ENCODE data around the gene ZDHHC3. TPM values are rescaled to one million over a fixed set of nuclear protein-coding genes. Genes with fewer than 3 reads are reported as not detected.

Gene ZDHHC3
- total RNA-seq, 1 donor from 2014 or later: 66.6 TPM

GRCh38 chr3:44948239-44948638, 27.7 kb downstream of the ZDHHC3 start:
- H3K27ac Mint-ChIP-seq (ENCODE audit: unreplicated experiment): no peak overlapping the region
- Histone ChIP-seq H3K4me3 (ENCODE audit: insufficient read depth, low read depth, low read length) (no peak overlapping the region), H3K27me3 (ENCODE audit: insufficient read depth, low read length) (no peaks in the 10 kb centered on the region), H3K4me1 (ENCODE audit: insufficient read depth, low read length) (no peaks in the 10 kb centered on the region), H3K4me2 (ENCODE audit: low read length) (no peak overlapping the region), H2AFZ (ENCODE audit: low read depth, low read length) (no peak overlapping the region), H3K9me3 (ENCODE audit: insufficient read depth, low read depth, low read length) (no peaks in the 10 kb centered on the region), H3K79me2 (ENCODE audit: insufficient read depth, low read length) (no peaks in the 10 kb centered on the region), H3K36me3 (ENCODE audit: insufficient read depth, low read length) (no peaks in the 10 kb centered on the region), H3K27ac (ENCODE audit: low read depth, low read length) (no peak overlapping the region), H4K20me1 (ENCODE audit: insufficient read depth, low read length) (peaks cover 61% of the 10 kb centered on the region), H3K9ac (ENCODE audit: low read length) (no peak overlapping the region)
- no peak overlapping the region for H3K4me3 Mint-ChIP-seq (ENCODE audit: unreplicated experiment)
- no peaks in the 10 kb centered on the region for H3K9me3 Mint-ChIP-seq (ENCODE audit: unreplicated experiment)
- peaks cover 14% of the 10 kb centered on the region for H3K4me1 Mint-ChIP-seq (ENCODE audit: low read depth, unreplicated experiment)
- TF ChIP-seq EZH2 (IDR thresholded peaks at IDR 0.05; ENCODE audit: insufficient read depth, low read length): no peak
- H3K27me3 Mint-ChIP-seq (ENCODE audit: low read depth, unreplicated experiment): no peaks in the 10 kb centered on the region
- DNase-seq (ENCODE audit: low read depth) (no peak), FAIRE-seq (no peak)
- peaks cover 13% of the 10 kb centered on the region for H3K36me3 Mint-ChIP-seq (ENCODE audit: low read depth, unreplicated experiment)

DNA sequence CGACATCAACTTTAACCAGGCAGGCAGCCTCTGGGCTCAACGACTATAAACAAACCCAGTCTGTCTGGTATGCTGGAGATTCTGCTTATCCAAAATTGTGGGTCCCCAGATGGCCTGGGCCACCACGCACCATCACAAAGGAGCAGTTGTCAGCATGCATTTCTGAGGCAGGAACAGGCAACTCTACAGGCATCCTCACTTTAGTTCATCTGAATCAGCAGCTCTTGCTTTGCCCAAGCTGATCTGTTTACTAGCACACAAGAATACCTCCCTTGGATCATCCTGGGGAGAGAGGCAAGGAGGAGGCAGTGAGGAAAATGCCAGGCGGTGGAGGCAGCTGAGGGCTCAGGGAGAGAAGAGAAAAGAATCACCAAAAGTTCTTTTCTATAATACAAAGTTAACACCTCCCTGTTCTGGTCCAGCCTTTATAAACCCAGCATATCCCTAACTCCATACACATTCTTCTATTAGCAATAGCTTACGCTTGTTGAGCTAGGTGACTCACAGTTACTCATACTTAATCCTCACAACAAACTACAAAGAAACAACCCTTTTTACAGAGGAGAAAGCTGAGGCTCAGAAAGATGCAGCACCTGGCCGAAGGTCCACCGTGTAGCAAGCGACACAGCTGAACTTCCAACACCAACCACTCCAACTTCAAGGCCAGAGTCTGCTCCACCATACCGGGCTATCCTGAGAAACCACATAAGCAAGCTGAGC, 33.6 kb downstream of the ZDHHC3 start:
- peak overlapping the region; percentile 4 for H3K4me2 ChIP-seq (ENCODE audit: low read length)
- no peaks in the 10 kb centered on the region for H3K27me3 ChIP-seq (ENCODE audit: insufficient read depth, low read length)
- no peaks in the 10 kb centered on the region for H3K9me3 ChIP-seq (ENCODE audit: insufficient read depth, low read depth, low read length)
- H3K4me1 ChIP-seq (ENCODE audit: insufficient read depth, low read length): peaks cover 9% of the 10 kb centered on the region
- H3K4me3 ChIP-seq (ENCODE audit: insufficient read depth, low read depth, low read length): no peak overlapping the region
- Mint-ChIP-seq H3K9me3 (ENCODE audit: unreplicated experiment) (no peaks in the 10 kb centered on the region), H3K4me3 (ENCODE audit: unreplicated experiment) (peak overlapping the region; percentile 50), H3K27me3 (ENCODE audit: low read depth, unreplicated experiment) (no peaks in the 10 kb centered on the region), H3K36me3 (ENCODE audit: low read depth, unreplicated experiment) (peaks cover 22% of the 10 kb centered on the region), H3K27ac (ENCODE audit: unreplicated experiment) (no peak overlapping the region), H3K4me1 (ENCODE audit: low read depth, unreplicated experiment) (peaks cover 12% of the 10 kb centered on the region)
- peaks cover 26% of the 10 kb centered on the region for H4K20me1 ChIP-seq (ENCODE audit: insufficient read depth, low read length)
- peaks cover 4% of the 10 kb centered on the region for H3K36me3 ChIP-seq (ENCODE audit: insufficient read depth, low read length)
- no peak overlapping the region for H3K27ac ChIP-seq (ENCODE audit: low read depth, low read length)
- no peak overlapping the region for H3K9ac ChIP-seq (ENCODE audit: low read length)
- DNase-seq (ENCODE audit: low read depth) (peak; percentile 43), FAIRE-seq (peak; percentile 58)
- no peak overlapping the region for H2AFZ ChIP-seq (ENCODE audit: low read depth, low read length)
- no peaks in the 10 kb centered on the region for H3K79me2 ChIP-seq (ENCODE audit: insufficient read depth, low read length)
- no peak for TF ChIP-seq EZH2 (IDR thresholded peaks at IDR 0.05; ENCODE audit: insufficient read depth, low read length)
- TF ChIP-seq, protein P1, sequence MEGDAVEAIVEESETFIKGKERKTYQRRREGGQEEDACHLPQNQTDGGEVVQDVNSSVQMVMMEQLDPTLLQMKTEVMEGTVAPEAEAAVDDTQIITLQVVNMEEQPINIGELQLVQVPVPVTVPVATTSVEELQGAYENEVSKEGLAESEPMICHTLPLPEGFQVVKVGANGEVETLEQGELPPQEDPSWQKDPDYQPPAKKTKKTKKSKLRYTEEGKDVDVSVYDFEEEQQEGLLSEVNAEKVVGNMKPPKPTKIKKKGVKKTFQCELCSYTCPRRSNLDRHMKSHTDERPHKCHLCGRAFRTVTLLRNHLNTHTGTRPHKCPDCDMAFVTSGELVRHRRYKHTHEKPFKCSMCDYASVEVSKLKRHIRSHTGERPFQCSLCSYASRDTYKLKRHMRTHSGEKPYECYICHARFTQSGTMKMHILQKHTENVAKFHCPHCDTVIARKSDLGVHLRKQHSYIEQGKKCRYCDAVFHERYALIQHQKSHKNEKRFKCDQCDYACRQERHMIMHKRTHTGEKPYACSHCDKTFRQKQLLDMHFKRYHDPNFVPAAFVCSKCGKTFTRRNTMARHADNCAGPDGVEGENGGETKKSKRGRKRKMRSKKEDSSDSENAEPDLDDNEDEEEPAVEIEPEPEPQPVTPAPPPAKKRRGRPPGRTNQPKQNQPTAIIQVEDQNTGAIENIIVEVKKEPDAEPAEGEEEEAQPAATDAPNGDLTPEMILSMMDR (IDR thresholded peaks at IDR 0.05; ENCODE audit: insufficient read depth, low read depth, low read length): no peak

- Histone ChIP-seq H3K4me3 (ENCODE audit: insufficient read depth, low read depth, low read length) (no peak overlapping the region), H3K9ac (ENCODE audit: low read length) (no peak overlapping the region), H3K27me3 (ENCODE audit: insufficient read depth, low read length) (no peaks in the 10 kb centered on the region), H3K27ac (ENCODE audit: low read depth, low read length) (no peak overlapping the region), H3K9me3 (ENCODE audit: insufficient read depth, low read depth, low read length) (no peaks in the 10 kb centered on the region), H3K4me2 (ENCODE audit: low read length) (no peak overlapping the region), H3K79me2 (ENCODE audit: insufficient read depth, low read length) (no peaks in the 10 kb centered on the region), H2AFZ (ENCODE audit: low read depth, low read length) (no peak overlapping the region), H3K36me3 (ENCODE audit: insufficient read depth, low read length) (peaks cover 4% of the 10 kb centered on the region), H3K4me1 (ENCODE audit: insufficient read depth, low read length) (peaks cover 9% of the 10 kb centered on the region), H4K20me1 (ENCODE audit: insufficient read depth, low read length) (peaks cover 20% of the 10 kb centered on the region)
- no peak overlapping the region for H3K4me3 Mint-ChIP-seq (ENCODE audit: unreplicated experiment)
- peaks cover 34% of the 10 kb centered on the region for H3K36me3 Mint-ChIP-seq (ENCODE audit: low read depth, unreplicated experiment)
- no peak overlapping the region for H3K27ac Mint-ChIP-seq (ENCODE audit: unreplicated experiment)
- DNase-seq (ENCODE audit: low read depth): peak; percentile 16
- H3K4me1 Mint-ChIP-seq (ENCODE audit: low read depth, unreplicated experiment): peaks cover 12% of the 10 kb centered on the region
- FAIRE-seq: no peak
- H3K27me3 Mint-ChIP-seq (ENCODE audit: low read depth, unreplicated experiment): no peaks in the 10 kb centered on the region
- TF ChIP-seq, protein P1 (IDR thresholded peaks at IDR 0.05; ENCODE audit: insufficient read depth, low read depth, low read length): no peak
- TF ChIP-seq EZH2 (IDR thresholded peaks at IDR 0.05; ENCODE audit: insufficient read depth, low read length): no peak
- H3K9me3 Mint-ChIP-seq (ENCODE audit: unreplicated experiment): no peaks in the 10 kb centered on the region
These were observed 36.4 kb downstream of the ZDHHC3 start for GRCh38 chr3:44939581-44940036.
